GM13976 (cell line): Measurements from ENCODE around the gene GOLM1.

Source experiments
- DNase-seq: peaks from one replicate; pipeline ENCODE4 v3.0.0; 2012; ENCODE audit warnings: low spot score
- CTCF ChIP-seq: IDR thresholded peaks from 2 replicates; pipeline ENCODE4 v1.5.1; 2012; ENCODE audit warnings: borderline replicate concordance, mild to moderate bottlenecking; ENCODE audit not compliant: insufficient read depth; ENCODE audit errors: extremely low read depth, missing control alignments, control extremely low read depth
- in situ Hi-C: fragments of 300-500 bp; cut with MboI; formaldehyde crosslinking; loops from one replicate; pipeline ENCODE4 v1.12.0; 2022; ENCODE audit warnings: low sequenced_read_pairs, mixed read lengths, inconsistent platforms; ENCODE audit not compliant: unreplicated experiment

Gene GOLM1

GRCh38 chr9:86128235-86128822 lies 29.0 kb upstream of the GOLM1 start:
- no peak for DNase-seq
- no peak for TF ChIP-seq CTCF
- in situ Hi-C loops: no loop called here

- in situ Hi-C loops: no loop called here
- DNase-seq: no peak
- no peak for TF ChIP-seq CTCF
Measured at GRCh38 chr9:86126998-86127972, 27.9 kb upstream of the GOLM1 start.

- in situ Hi-C loops: no loop called here
- TF ChIP-seq CTCF: no peak
- no peak for DNase-seq
Measured at GRCh38 chr9:86122311-86122710, 23.0 kb upstream of the GOLM1 start.

GRCh38 chr9:86119457-86119856 lies 20.1 kb upstream of the GOLM1 start:
- in situ Hi-C loops: no loop called here
- TF ChIP-seq CTCF: no peak
- no peak for DNase-seq

GRCh38 chr9:86116425-86116824 lies 17.1 kb upstream of the GOLM1 start:
- DNase-seq: no peak
- no peak for TF ChIP-seq CTCF
- in situ Hi-C loops: no loop called here

GRCh38 chr9:86115886-86116285 lies 16.5 kb upstream of the GOLM1 start:
- no peak for DNase-seq
- in situ Hi-C loops: no loop called here
- no peak for TF ChIP-seq CTCF
